Stromal cell of bone marrow (primary cell): ENCODE data around the gene NFKB2.

Experiments
- DNase-seq: peaks from one replicate; pipeline ENCODE4 v3.0.0-alpha.2; 2012; ENCODE audit warnings: low read depth

The NFKB2 gene

DNA sequence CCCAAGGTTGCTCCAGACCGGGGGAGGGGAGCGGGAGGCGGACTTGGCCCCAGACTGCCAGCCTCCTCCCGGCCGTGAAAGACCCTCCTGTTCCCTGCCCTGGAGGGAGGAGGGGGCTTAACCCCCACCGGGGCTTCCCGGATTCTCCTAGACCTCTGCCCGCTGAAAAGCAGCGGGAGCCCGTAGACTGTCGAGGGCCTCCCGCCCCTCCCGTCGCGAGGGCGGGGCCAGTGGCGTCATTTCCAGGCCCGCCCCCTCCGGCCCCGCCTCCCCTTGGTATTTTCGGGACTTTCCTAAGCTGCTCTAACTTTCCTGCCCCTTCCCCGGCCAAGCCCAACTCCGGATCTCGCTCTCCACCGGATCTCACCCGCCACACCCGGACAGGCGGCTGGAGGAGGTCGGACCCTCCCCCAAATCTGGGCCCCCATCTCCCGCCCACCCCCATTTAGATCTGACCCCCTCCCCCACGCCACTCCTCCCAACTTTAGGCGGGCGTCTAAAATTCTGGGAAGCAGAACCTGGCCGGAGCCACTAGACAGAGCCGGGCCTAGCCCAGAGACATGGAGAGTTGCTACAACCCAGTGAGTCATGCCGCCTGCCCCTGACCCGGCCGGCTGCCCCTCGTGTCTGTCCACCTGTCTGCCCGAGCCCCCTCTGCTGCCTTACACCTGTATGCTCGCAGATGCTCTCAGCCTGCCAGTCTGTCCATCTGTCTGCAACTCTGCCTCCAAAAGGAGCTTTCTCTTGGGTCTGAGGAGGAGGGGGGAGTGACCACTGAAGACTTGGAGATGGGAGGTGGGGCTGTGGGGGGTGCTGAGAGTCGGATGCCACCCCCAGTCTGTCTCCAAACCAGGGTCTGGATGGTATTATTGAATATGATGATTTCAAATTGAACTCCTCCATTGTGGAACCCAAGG lies at the start of gene NFKB2:
Gene NFKB2, plus strand, starts transcription at position 306 of the 917 bp plus-strand sequence. Its CDS starts 255 bp downstream, at position 561.
- DNase-seq: peak; percentile 79

GRCh38 chr10:102347236-102347828 lies 48.2 kb upstream of the NFKB2 start:
- DNase-seq: no peak

DNA sequence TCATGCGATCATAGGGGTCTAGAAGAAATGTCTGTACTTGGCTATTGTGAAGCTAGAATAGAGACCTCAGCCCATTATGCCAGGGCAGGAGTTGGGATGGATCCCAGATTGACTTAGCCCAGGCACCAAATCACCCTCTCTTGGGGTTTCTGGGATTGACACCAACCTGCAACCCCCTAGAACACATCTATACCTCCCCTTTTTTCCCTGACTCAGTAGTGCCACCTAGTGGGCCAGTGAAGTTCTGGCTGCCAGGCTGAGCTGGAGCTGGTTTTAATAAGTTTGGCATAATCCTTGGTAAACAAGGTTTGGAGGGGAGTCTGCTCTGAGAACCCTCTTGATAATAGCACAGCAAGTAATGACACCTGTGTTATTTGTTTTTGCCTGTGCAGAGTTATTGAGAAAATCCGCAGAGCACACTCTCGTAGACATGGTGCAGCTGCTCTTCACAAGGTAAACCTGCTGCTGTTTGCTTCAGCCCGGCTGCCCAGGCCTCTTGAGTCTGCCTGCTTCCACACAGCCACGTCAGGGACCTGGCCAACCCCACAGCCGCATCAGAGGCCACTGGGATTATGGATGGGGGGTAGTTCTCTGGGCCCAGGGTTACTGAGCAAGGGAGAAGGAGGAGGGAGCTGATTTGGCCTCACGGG lies 43.3 kb upstream of the NFKB2 start:
- DNase-seq: peak; percentile 33

DNA sequence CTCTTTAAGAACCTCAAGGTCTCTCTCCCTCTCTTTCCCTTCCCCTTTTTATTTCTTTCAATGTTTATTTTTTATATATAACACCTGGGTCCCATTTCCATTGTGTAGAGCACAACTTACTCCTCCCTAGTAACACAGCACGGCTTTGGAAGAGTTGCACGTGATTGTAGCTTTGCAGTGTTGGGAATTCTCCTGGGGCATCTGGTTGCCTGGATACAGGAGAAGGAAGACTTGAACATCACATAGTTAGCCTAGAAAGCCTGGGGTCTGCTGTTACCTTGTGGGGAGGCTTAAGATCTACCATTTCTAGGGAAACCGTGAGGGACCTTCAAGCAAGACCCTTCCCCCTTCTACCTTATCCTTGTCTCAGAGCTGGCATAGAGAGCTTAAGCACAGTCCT lies 41.1 kb upstream of the NFKB2 start:
- no peak for DNase-seq

DNA sequence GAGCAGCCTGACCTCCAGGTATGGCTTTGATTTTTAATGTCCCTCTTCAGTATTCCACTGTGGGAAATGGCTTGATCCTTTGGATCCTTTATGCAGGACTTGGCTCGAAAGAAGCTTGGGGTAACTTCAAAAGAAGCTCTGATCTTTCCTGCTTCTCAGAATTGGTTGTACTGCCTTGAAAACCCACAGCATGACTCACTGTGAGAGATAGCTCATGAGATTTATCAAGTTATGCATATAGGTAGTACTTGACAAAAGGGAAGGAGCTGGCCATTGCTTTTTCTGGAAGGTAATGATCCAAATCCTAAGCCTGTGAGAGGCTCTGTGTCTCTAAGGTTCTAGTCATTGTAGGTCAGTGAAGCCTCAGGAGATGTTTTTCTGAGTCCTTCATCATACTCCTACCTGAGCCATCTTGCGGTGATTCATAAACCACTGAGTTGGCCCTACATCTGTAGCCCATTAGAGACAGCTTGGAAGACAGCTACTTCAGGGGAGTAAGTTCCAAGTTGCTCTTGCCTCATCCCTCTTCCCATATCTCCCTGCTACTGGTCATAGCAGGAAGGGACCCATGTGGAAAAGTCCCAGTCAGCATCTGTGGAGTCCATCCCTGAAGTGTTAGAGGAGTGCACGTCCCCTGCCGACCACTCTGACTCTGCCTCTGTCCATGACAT lies 36.7 kb upstream of the NFKB2 start:
- DNase-seq: no peak

DNA sequence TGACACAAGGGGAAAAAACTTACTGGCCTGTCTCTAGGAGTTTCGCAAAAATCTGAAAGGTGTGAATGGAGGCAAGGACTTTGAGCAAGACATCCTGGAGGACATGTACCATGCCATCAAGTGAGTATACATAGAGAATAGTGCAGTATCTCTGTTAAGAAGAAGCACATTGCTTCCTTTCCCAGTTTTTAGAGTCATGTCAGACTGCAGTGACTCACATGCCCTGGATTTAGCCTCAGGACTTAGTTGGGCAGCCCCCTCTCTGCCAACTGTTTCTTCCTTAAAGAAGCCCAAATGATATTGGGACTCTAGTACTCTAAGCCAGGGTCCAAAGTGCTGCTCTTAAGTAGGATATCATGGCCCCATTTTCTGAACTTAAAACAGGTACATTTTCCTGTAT lies 28.1 kb upstream of the NFKB2 start:
- DNase-seq: no peak

DNA sequence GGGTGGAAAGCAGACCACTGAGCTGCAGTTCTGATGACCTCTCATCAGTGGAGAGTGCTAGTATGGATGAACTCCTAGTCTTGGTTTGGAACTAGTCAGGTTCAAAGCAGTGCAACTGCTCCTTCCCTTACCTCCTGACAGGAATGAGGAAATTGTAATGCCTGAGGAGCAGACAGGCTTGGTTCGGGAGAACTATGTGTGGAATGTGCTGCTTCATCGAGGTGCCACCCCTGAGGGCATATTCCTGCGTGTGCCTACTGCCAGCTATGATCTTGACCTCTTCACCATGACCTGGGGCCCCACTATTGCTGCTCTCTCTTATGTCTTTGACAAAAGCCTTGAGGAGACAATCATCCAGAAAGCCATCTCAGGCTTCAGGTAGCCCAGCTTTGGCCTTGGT lies 27.4 kb upstream of the NFKB2 start:
- no peak for DNase-seq

DNA sequence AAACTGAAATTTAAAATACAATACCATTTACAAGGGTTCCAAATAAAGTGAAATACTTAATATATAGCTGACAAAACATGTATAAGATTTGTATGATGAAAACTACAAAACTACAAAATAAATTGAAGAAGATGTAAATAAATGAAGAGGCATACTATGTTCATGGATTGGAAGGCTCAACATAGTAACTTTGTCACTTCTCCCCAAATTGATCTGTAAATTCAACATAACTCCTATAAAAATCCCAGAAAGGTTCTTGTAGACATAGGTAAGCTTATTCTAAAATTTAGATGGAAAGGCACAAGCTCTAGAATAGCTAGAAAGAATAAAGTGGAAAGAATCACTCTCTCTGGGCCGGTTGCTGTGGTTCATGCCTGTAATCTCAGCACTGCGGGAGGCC lies 24.2 kb upstream of the NFKB2 start:
- no peak for DNase-seq

DNA sequence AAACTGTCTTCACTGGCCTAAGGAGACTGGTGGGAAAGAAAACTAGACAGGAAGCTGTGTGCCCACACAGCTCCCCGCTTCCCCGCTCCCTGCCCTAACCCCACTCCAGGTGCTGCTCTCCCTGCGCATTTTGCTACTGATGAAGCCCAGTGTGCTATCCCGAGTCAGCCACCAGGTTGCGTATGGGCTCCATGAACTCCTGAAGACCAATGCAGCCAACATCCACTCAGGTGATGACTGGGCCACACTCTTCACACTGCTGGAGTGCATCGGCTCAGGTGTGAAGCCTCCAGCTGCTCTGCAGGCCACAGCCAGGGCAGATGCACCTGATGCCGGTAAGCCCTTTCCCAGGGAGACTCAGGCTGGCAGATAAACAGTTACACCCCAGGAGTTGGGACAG lies 20.3 kb upstream of the NFKB2 start:
- no peak for DNase-seq

- DNase-seq: no peak
Measured at GRCh38 chr10:102375867-102376266, 19.6 kb upstream of the NFKB2 start.

- no peak for DNase-seq
Measured at GRCh38 chr10:102376901-102377300, 18.6 kb upstream of the NFKB2 start.

DNA sequence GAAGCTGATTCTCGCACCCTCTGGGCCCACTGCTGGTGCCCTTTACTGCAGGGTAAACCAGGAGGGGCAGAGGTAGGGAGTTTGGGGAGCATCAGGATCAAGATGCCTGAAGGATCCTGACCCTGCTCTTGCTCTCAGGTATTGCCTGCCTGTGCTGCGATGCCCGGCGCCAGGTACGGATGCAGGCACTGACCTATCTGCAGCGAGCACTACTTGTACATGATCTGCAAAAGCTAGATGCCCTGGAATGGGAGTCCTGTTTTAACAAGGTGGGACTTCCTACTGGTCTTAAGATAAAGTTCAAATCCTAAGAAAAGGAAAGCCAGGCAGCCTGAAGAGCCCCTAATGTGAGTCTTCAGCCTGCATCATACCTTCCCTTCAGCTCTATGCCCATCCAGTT lies 16.1 kb upstream of the NFKB2 start:
- DNase-seq: no peak

DNA sequence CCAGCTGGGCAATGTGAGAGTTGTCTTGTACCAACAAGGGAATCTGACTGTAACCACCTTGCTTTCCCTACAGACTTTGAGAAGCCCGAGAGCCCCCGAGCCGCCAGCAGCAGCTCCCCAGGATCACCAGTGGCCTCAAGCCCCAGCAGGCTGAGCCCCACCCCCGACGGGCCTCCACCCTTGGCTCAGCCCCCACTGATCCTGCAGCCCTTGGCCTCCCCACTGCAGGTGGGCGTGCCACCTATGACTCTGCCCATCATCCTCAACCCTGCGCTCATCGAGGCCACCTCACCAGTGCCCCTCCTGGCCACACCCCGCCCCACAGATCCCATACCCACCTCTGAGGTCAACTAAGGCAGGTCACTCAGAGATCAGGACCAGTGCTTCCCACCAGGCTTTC lies 13.5 kb upstream of the NFKB2 start:
- DNase-seq: no peak

- DNase-seq: no peak
Measured at GRCh38 chr10:102382871-102383270, 12.6 kb upstream of the NFKB2 start.

DNA sequence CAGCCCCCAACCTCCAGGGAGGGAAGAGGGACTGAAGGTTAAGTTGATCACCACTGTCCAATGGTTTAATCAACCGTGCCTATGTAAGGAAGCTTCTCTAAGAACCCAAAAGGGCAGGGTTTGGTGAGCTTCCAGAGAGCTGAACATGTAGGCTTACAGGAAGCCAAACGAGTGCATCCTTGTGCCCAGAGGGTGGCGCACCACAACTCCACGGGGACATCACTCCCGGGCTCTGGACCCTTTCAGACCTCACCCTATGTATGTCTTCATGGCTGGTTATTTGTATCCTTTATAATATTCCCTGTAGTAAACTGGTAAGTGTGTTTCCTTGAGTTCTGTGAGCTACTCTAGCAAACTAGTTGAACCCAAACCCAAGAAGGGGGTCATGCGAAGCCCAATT lies 11.5 kb upstream of the NFKB2 start:
- DNase-seq: peak; percentile 6

DNA sequence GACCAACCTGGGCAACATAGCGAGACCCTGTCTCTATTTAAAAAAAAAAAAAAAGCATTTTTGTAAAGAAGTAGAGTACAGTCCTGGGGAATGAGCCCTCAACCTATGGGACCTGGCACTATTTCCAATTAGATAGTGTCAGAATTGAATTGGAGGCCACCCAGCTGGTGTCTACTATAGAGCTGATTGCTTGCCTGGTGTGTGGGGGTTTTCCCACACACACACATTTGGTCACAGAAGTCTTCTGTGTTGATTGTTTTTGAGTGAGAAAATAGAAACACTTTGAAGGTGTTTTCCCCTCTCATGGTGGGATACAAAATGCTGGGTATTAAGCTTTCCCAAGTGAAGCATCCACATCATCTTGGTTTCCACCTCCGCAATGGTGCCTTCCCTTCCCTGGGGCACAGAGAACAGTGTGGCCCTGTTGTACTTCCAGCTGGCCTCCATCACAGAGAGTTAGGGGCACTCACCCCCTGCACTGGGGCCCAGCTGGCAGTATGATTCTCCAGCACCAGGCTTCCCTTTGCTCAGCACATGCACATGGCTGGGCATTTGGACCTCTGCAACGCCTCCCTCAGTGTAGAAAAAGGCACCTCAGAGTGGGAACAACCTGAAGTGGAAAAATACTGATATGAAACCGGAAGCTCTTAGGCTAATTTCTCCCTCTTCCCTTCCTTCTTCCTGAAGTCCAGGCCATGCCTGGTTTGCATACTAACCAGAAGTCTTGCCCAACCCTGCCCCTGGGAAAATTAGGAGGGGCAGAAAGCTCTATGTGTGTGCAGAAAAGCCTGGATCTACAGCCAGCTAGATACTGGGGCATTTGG lies 10.7 kb upstream of the NFKB2 start:
- peak; percentile 67 for DNase-seq

DNA sequence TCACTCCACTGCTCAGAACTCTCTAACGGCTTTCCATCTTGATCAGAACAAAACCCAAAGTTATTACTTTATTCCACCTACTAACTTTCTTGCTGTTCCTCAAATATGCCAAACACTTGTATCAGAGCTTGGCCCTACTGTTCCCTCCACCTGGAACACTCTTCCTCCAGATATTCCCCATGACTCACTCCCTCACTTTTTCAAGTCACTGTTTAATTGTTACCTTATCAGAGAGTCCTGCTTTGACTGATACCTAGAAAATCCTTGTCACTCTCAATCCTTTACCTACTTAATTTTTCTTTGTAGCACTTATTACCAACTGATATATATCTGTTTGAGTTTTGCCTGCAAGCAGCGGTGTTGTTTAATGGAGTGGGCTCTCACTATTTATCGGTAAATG lies 5.6 kb upstream of the NFKB2 start:
- no peak for DNase-seq

DNA sequence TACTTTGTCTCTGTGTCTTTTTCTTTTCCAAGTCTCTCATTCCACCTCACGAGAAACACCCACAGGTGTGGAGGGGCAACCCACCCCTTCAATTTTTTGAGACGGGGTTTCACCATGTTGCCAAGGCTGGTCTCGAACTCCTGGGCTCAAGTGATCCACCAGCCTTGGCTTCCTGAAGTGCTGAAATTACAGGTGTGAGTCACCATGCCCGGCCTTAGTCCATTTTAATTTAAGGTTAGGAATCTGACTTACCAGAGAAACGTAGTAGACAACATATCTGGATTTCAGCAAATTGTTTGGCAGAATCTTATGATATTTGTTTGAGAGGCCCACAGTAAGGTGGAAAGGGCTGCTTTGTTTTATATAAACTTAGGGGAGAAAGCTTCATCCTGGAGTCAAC lies 3.2 kb upstream of the NFKB2 start:
- DNase-seq: no peak

DNA sequence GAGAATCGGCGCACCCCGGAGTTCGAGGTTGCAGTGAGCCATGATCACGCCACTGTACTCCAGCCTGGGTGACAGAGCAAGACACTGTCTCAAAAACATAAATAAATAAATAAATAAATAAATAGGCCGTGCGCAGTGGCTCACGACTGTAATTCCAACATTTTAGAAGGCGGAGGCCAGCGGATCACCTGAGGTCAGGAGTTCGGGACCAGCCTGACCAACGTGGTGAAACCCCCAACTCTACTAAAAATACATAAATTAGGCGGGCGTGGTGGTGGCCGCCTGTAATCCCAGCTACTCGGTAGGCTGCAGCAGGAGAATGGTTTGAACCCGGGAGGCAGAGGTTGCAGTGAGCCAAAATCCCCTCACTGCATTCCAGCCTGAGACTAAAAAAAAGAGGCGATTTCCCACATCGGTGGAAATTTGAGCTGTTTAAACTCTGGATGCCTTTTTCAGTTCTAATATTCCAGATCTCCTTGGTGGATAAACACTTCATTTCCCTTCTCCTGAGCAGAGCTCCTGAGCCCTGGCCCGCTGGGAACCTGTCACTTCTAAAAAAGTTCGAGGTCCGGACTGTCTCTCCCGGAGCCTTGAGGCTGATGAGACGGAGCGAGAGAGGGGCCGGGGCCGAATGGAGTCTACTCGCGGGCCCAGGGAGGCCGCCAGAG lies 2.0 kb upstream of the NFKB2 start:
- no peak for DNase-seq

DNA sequence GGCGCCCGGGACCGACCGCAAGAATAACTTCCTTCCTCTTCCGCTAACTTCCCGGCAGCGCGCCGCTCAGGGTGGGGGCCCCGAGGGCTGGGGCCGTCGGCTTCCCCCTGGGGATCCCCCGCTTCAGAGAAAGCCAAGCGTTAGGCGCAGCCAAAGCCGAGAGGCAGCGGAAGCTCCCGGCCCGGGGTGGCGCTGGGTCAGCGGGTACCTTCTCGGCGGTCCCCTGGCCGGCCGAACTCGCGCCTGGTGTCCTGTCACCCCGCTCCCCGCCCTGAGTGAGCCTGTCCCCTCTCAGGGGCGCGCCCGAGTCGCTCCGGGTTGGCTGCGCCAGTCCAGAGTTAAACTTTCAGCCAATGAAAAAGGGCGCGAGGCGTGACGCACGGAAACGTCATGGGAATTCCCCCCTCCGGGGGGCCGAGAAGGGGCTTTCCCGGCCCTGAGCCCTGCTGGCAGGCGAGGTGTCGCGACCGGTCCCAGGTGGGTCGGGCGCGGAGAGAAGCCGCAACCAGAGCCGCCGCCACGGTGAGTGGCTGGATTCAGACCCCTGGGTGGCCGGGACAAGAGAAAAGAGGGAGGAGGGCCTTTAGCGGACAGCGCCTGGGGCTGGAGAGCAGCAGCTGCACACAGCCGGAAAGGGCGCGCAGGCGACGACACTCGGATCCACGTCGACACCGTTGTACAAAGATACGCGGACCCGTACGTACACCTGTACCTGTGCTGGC lies 1.3 kb upstream of the NFKB2 start:
- DNase-seq: peak; percentile 88
